GM18519 (cell line): ENCODE measurements around the gene TTC6.
"Not testable (repeated sequence)": the region's sequence is repeated elsewhere in the genome, so short reads cannot be mapped to it uniquely, and the experiment has no call there.

Source experiments
- ATAC-seq: cut with Tn5 transposase; IDR thresholded peaks from one replicate; pipeline ENCODE4 v1.9.1; 2021; ENCODE audit warnings: mild to moderate bottlenecking, moderate library complexity; ENCODE audit not compliant: unreplicated experiment, low FRiP score

The TTC6 gene

GRCh38 chr14:37594971-37595808 is at the start of gene TTC6, which contains the start of gene FOXA1:
Gene TTC6, plus strand, starts transcription at chr14:37595629. Its CDS starts 26,436 bp downstream, at chr14:37622065.
Gene FOXA1, minus strand, starts transcription at chr14:37595249. Its CDS starts 277 bp downstream, at chr14:37594972.
- no peak for ATAC-seq

- ATAC-seq, result no peak
Observed at GRCh38 chr14:37546621-37547447, 48.6 kb upstream of the TTC6 start.

- no peak for ATAC-seq
Observed at GRCh38 chr14:37550511-37550910, 44.9 kb upstream of the TTC6 start.

GRCh38 chr14:37551119-37551518 is 44.3 kb upstream of the TTC6 start:
- no peak for ATAC-seq

- ATAC-seq, result no peak
Observed at GRCh38 chr14:37553935-37554550, 41.4 kb upstream of the TTC6 start.

- not testable (repeated sequence) for ATAC-seq
Observed at GRCh38 chr14:37555596-37555995, 39.8 kb upstream of the TTC6 start.

- ATAC-seq, result no peak
Observed at GRCh38 chr14:37558740-37559139, 36.7 kb upstream of the TTC6 start.

- no peak for ATAC-seq
Observed at GRCh38 chr14:37559386-37559785, 36.0 kb upstream of the TTC6 start.

- no peak for ATAC-seq
Observed at GRCh38 chr14:37563189-37563588, 32.2 kb upstream of the TTC6 start.

GRCh38 chr14:37565550-37565949 is 29.9 kb upstream of the TTC6 start:
- ATAC-seq, result no peak

- no peak for ATAC-seq
Observed at GRCh38 chr14:37566811-37567371, 28.5 kb upstream of the TTC6 start.

- ATAC-seq, result no peak
Observed at GRCh38 chr14:37569729-37570128, 25.7 kb upstream of the TTC6 start.

- ATAC-seq, result no peak
Observed at GRCh38 chr14:37571391-37571790, 24.0 kb upstream of the TTC6 start.

- no peak for ATAC-seq
Observed at GRCh38 chr14:37573356-37573755, 22.1 kb upstream of the TTC6 start.

GRCh38 chr14:37579274-37579673 is 16.2 kb upstream of the TTC6 start:
- no peak for ATAC-seq

- no peak for ATAC-seq
Observed at GRCh38 chr14:37580146-37580545, 15.3 kb upstream of the TTC6 start.

GRCh38 chr14:37583358-37584210 is 11.8 kb upstream of the TTC6 start:
- no peak for ATAC-seq

- ATAC-seq, result no peak
Observed at GRCh38 chr14:37584211-37585100, 11.0 kb upstream of the TTC6 start.

- ATAC-seq, result no peak
Observed at GRCh38 chr14:37585101-37585511, 10.3 kb upstream of the TTC6 start.
